ENCODE data around the gene EPHA1. TPM values are rescaled to one million over a fixed set of nuclear protein-coding genes. Genes with fewer than 3 reads are reported as not detected.

EPHA1 gene
- total and polyA plus RNA-seq, 4 donors: 10.3 to 21.0 (median 11.3) TPM

GRCh38 chr7:143433759-143434158 lies 25.1 kb upstream of the EPHA1 start:
- TF ChIP-seq YY1 (IDR thresholded peaks at IDR 0.05) (no peak), REST (IDR thresholded peaks at IDR 0.05) (no peak), NR2F2 (IDR thresholded peaks at IDR 0.05) (no peak)
- peaks cover 8 to 42% (median 34%) of the 10 kb centered on the region in 4 donors for H3K4me1 ChIP-seq (ENCODE audit: control insufficient read depth in 4 of 4, insufficient read depth in 4 of 4, low read length in 3 of 4)
- no peaks in the 10 kb centered on the region for H3K36me3 ChIP-seq (ENCODE audit: control insufficient read depth in 4 of 4, insufficient read depth in 3 of 4, low read depth in 1 of 4, low read length in 3 of 4)
- no peak overlapping the region for H3K4me3 ChIP-seq (ENCODE audit: low read depth in 1 of 3, low read length in 3 of 3)
- H3K27ac ChIP-seq (ENCODE audit: low read depth in 1 of 2, low read length in 2 of 2): no peak overlapping the region
- 95% methylated on average over 4 of the region's 4 CpGs for WGBS
- H3K27me3 ChIP-seq (ENCODE audit: control insufficient read depth in 4 of 4, insufficient read depth in 4 of 4, low read length in 3 of 4): no peaks in the 10 kb centered on the region
- no peak for DNase-seq (ENCODE audit: low spot score)
- H3K9ac ChIP-seq (ENCODE audit: low read depth in 1 of 2, low read length in 2 of 2): no peak overlapping the region
- H3K9me3 ChIP-seq (ENCODE audit: control insufficient read depth in 4 of 4, low read length in 3 of 4): no peaks in the 10 kb centered on the region

DNA sequence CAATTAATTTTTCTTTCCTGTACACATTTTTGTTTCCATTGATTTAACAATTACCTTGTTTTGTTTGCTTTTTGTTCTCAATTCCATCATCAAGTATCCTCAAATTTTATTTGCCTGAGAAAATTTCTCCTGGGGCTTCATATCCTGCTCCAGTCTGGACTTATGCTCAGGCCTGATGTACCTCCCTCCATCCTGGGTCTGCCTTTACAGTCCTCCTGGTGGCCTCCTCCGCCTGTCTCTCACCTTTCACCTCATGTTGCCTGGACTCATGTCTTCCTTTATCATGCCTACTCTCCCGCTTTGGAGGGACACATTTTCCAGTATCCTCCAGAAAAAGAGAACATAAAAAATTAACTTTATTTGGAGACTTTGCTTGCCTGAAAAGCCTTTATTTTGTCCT lies 22.5 kb upstream of the EPHA1 start:
- no peak for TF ChIP-seq HNF4G (IDR thresholded peaks at IDR 0.05)
- TF ChIP-seq, protein P1, sequence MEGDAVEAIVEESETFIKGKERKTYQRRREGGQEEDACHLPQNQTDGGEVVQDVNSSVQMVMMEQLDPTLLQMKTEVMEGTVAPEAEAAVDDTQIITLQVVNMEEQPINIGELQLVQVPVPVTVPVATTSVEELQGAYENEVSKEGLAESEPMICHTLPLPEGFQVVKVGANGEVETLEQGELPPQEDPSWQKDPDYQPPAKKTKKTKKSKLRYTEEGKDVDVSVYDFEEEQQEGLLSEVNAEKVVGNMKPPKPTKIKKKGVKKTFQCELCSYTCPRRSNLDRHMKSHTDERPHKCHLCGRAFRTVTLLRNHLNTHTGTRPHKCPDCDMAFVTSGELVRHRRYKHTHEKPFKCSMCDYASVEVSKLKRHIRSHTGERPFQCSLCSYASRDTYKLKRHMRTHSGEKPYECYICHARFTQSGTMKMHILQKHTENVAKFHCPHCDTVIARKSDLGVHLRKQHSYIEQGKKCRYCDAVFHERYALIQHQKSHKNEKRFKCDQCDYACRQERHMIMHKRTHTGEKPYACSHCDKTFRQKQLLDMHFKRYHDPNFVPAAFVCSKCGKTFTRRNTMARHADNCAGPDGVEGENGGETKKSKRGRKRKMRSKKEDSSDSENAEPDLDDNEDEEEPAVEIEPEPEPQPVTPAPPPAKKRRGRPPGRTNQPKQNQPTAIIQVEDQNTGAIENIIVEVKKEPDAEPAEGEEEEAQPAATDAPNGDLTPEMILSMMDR (IDR thresholded peaks at IDR 0.05; ENCODE audit: low read depth, low read length, missing input control): no peak
- TF ChIP-seq TAF1 (conservative IDR thresholded peaks at IDR 0.05): no peak
- TF ChIP-seq RXRA (IDR thresholded peaks at IDR 0.05): no peak
- no peak for TF ChIP-seq YY1 (IDR thresholded peaks at IDR 0.05)
- TF ChIP-seq RAD21 (IDR thresholded peaks at IDR 0.05): no peak
- TF ChIP-seq REST (IDR thresholded peaks at IDR 0.05): no peak
- TF ChIP-seq, protein P2, sequence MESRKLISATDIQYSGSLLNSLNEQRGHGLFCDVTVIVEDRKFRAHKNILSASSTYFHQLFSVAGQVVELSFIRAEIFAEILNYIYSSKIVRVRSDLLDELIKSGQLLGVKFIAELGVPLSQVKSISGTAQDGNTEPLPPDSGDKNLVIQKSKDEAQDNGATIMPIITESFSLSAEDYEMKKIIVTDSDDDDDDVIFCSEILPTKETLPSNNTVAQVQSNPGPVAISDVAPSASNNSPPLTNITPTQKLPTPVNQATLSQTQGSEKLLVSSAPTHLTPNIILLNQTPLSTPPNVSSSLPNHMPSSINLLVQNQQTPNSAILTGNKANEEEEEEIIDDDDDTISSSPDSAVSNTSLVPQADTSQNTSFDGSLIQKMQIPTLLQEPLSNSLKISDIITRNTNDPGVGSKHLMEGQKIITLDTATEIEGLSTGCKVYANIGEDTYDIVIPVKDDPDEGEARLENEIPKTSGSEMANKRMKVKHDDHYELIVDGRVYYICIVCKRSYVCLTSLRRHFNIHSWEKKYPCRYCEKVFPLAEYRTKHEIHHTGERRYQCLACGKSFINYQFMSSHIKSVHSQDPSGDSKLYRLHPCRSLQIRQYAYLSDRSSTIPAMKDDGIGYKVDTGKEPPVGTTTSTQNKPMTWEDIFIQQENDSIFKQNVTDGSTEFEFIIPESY (IDR thresholded peaks at IDR 0.05): no peak
- no peak for TF ChIP-seq FOXA2 (IDR thresholded peaks at IDR 0.05)
- TF ChIP-seq EGR1 (IDR thresholded peaks at IDR 0.05; ENCODE audit: low read depth in 2 of 2): no peak
- no peak for TF ChIP-seq HNF4A (conservative IDR thresholded peaks at IDR 0.05)
- no peak for TF ChIP-seq MAX (IDR thresholded peaks at IDR 0.05)
- TF ChIP-seq JUND (IDR thresholded peaks at IDR 0.05): no peak
- no peak for TF ChIP-seq NR2F2 (IDR thresholded peaks at IDR 0.05)
- H3K9me3 ChIP-seq (ENCODE audit: control insufficient read depth in 4 of 4, low read length in 3 of 4): no peaks in the 10 kb centered on the region
- 95% methylated on average over 2 of the region's 2 CpGs for WGBS

More for the DNA sequence above, 22.5 kb upstream of the EPHA1 start:
- Histone ChIP-seq H3K27ac (ENCODE audit: low read depth in 1 of 2, low read length in 2 of 2) (no peak overlapping the region), H3K36me3 (ENCODE audit: control insufficient read depth in 4 of 4, insufficient read depth in 3 of 4, low read depth in 1 of 4, low read length in 3 of 4) (no peaks in the 10 kb centered on the region), H3K4me1 (ENCODE audit: control insufficient read depth in 4 of 4, insufficient read depth in 4 of 4, low read length in 3 of 4) (peaks cover 3 to 25% (median 19%) of the 10 kb centered on the region in 4 donors), H3K9ac (ENCODE audit: low read depth in 1 of 2, low read length in 2 of 2) (no peak overlapping the region), H3K27me3 (ENCODE audit: control insufficient read depth in 4 of 4, insufficient read depth in 4 of 4, low read length in 3 of 4) (no peaks in the 10 kb centered on the region), H3K4me3 (ENCODE audit: low read depth in 1 of 3, low read length in 3 of 3) (no peak overlapping the region)
- no peak for DNase-seq (ENCODE audit: low spot score)
